Type B pancreatic cell (in vitro differentiated cells): ENCODE results near the gene PSMC5. TPM values are rescaled to one million over a fixed set of nuclear protein-coding genes. Genes with fewer than 3 reads are reported as not detected.
"Not testable (repeated sequence)": the region's sequence is repeated elsewhere in the genome, so short reads cannot be mapped to it uniquely, and the experiment has no call there.

ENCODE experiments used
- DNase-seq: peaks from one replicate; pipeline ENCODE4 v3.0.0; 2021; ENCODE audit warnings: mixed read lengths; ENCODE audit not compliant: unreplicated experiment; ENCODE audit errors: extremely low spot score
- H3K27ac Mint-ChIP-seq: 2 replicates; pipeline ENCODE4 v1.8.0; 2021; ENCODE audit warnings: mild to moderate bottlenecking, mixed read lengths
- H3K27me3 Mint-ChIP-seq: 2 replicates; pipeline ENCODE4 v1.8.0; 2021; ENCODE audit warnings: mixed read lengths
- H3K36me3 Mint-ChIP-seq: 2 replicates; pipeline ENCODE4 v1.8.0; 2021; ENCODE audit warnings: mixed read lengths
- H3K4me1 Mint-ChIP-seq: one replicate; pipeline ENCODE4 v1.8.0; 2021; ENCODE audit warnings: mixed read lengths; ENCODE audit not compliant: unreplicated experiment
- H3K4me3 Mint-ChIP-seq: 2 replicates; pipeline ENCODE4 v1.8.0; 2021; ENCODE audit warnings: mild to moderate bottlenecking, mixed read lengths
- H3K9me3 Mint-ChIP-seq: 2 replicates; pipeline ENCODE4 v1.8.0; 2021; ENCODE audit warnings: mixed read lengths
- CTCF ChIP-seq: fragments of 200-600 bp; sonication (generic); conservative IDR thresholded peaks from 2 replicates; pipeline ENCODE4 v1.5.0; 2021; ENCODE audit warnings: antibody characterized with exemption, mild to moderate bottlenecking
- total RNA-seq: library from RNA; stranded (reverse); gene quantifications from 2 replicates; pipeline ENCODE4 v1.2.1, GENCODE V29; 2021; ENCODE audit warnings: low replicate concordance

Gene PSMC5
- total RNA-seq, 1 donor from 2014 or later: 112 TPM

- H3K9me3 Mint-ChIP-seq, H3K36me3 Mint-ChIP-seq, H3K27ac Mint-ChIP-seq, H3K4me3 Mint-ChIP-seq, DNase-seq, H3K4me1 Mint-ChIP-seq: not testable (repeated sequence)
- H3K27me3 Mint-ChIP-seq: peaks cover 17% of the 10 kb centered on the region
These were observed 51.2 kb downstream of the PSMC5 start for GRCh38 chr17:63878413-63878812.

- DNase-seq: no peak
- Mint-ChIP-seq H3K27me3 (peaks cover 17% of the 10 kb centered on the region), H3K4me1 (no peaks in the 10 kb centered on the region), H3K4me3 (no peak overlapping the region), H3K36me3 (no peaks in the 10 kb centered on the region), H3K9me3 (no peaks in the 10 kb centered on the region), H3K27ac (no peak overlapping the region)
- TF ChIP-seq CTCF: no peak
These were observed 53.5 kb downstream of the PSMC5 start for GRCh38 chr17:63880706-63881105.

GRCh38 chr17:63881337-63881736 is 54.1 kb downstream of the PSMC5 start:
- H3K9me3 Mint-ChIP-seq: not testable (repeated sequence)

More at GRCh38 chr17:63881337-63881736, 54.1 kb downstream of the PSMC5 start:
- not testable (repeated sequence) for H3K4me3 Mint-ChIP-seq, H3K4me1 Mint-ChIP-seq, H3K36me3 Mint-ChIP-seq, DNase-seq, H3K27ac Mint-ChIP-seq
- peaks cover 17% of the 10 kb centered on the region for H3K27me3 Mint-ChIP-seq

Other genes with a start within 250 kb of the PSMC5 start
- 22.3 and 24.4 TPM in 2 replicates for gene TACO1, start 226.5 kb upstream of the PSMC5 start, total RNA-seq
- gene MAP3K3, start 205.0 kb upstream of the PSMC5 start, total RNA-seq: 10.5 and 26.2 TPM in 2 replicates
- gene LIMD2, start 127.3 kb upstream of the PSMC5 start, total RNA-seq: 16.1 and 65.1 TPM in 2 replicates
- gene STRADA, start 85.6 kb upstream of the PSMC5 start, total RNA-seq: 26.5 and 43.9 TPM in 2 replicates
- gene CCDC47, start 53.8 kb upstream of the PSMC5 start, total RNA-seq: 71.8 and 78.2 TPM in 2 replicates
- 124 and 148 TPM in 2 replicates for gene DDX42, start 53.3 kb upstream of the PSMC5 start, total RNA-seq
- gene FTSJ3, start 232 bp downstream of the PSMC5 start, total RNA-seq: 39.4 and 45.2 TPM in 2 replicates
- gene SMARCD2, start 15.3 kb downstream of the PSMC5 start, total RNA-seq: 64.8 and 67.3 TPM in 2 replicates
- gene CSH2, start 46.2 kb downstream of the PSMC5 start, total RNA-seq: not detected in 2 replicates
- not detected in 2 replicates for gene GH2, start 54.5 kb downstream of the PSMC5 start, total RNA-seq
- gene CSH1, start 69.1 kb downstream of the PSMC5 start, total RNA-seq: not detected in 2 replicates
- not detected in 2 replicates for gene CSHL1, start 83.8 kb downstream of the PSMC5 start, total RNA-seq
- not detected in 2 replicates for gene GH1, start 91.4 kb downstream of the PSMC5 start, total RNA-seq
- gene CD79B, start 104.9 kb downstream of the PSMC5 start, total RNA-seq: not detected in 2 replicates
- gene SCN4A, start 145.5 kb downstream of the PSMC5 start, total RNA-seq: 0.39 TPM in 1 of 2 replicates, not detected in the other
- 0.45 and 4.2 TPM in 2 replicates for gene PRR29, start 170.9 kb downstream of the PSMC5 start, total RNA-seq
- 1.2 TPM in 1 of 2 replicates, not detected in the other for gene ICAM2, start 193.2 kb downstream of the PSMC5 start, total RNA-seq